Testis (tissue), 3 donors: Measurements from ENCODE around the gene PHF21A. TPM values are rescaled to one million over a fixed set of nuclear protein-coding genes. Genes with fewer than 3 reads are reported as not detected.
A peak's percentile ranks its signal among the peaks of the same experiment; 100 is the strongest.

Experiments
- DNase-seq: peaks from one replicate; pipeline ENCODE4 v3.0.0-alpha.2; 2019
- H3K27ac ChIP-seq, 2 donors: fragments of 200-600 bp; sonication (generic); one replicate each; pipeline ENCODE4 v1.5.1; 2019
- H3K27me3 ChIP-seq: fragments of 200-600 bp; sonication (generic); one replicate; pipeline ENCODE4 v1.5.1; 2019
- H3K36me3 ChIP-seq: fragments of 200-600 bp; sonication (generic); one replicate; pipeline ENCODE4 v1.5.1; 2017; ENCODE audit warnings: low read depth; ENCODE audit errors: missing control alignments
- H3K4me1 ChIP-seq: fragments of 200-600 bp; sonication (generic); one replicate; pipeline ENCODE4 v1.5.1; 2019
- H3K4me3 ChIP-seq, 2 donors: fragments of 200-600 bp; sonication (generic); one replicate each; pipeline ENCODE4 v1.5.1; 2017 to 2019
- H3K9me3 ChIP-seq: fragments of 200-600 bp; sonication (generic); one replicate; pipeline ENCODE4 v1.5.1; 2017
- CTCF ChIP-seq, 3 experiments: fragments of 450-650 bp in 2 of 3; fragments of 200-600 bp in 1 of 3; sonication (generic) in 1 of 3; IDR thresholded peaks; one replicate each; pipeline ENCODE4 v1.5.1; 2016 to 2019; ENCODE audit warnings: antibody characterized with exemption in 3 of 3, mild to moderate bottlenecking in 2 of 3, moderate library complexity in 1 of 3
- POLR2A ChIP-seq: fragments of 450-650 bp; IDR thresholded peaks from one replicate; pipeline ENCODE4 v1.6.1; 2017; ENCODE audit warnings: antibody characterized with exemption, mild to moderate bottlenecking, moderate library complexity
- WGBS, 2 donors: methylation state at CpG; one replicate each; pipeline ENCODE4 v1.1.5; 2018; 5-methylcytosine and 5-hydroxymethylcytosine counted together
- intact Hi-C: fragments of 100-400 bp; cut with DNase I; formaldehyde crosslinking; loops from one replicate; pipeline ENCODE4 v1.15.1; 2023; ENCODE audit warnings: low total_unique reads
- polyA plus RNA-seq: library from polyadenylated mRNA; stranded (reverse); fragments of 350-450 nt; fragmentation: Illumina TruSeq; extraction: RNeasy Lipid Tissue Mini Kit (QIAGEN cat#74804); gene quantifications from one replicate; pipeline ENCODE4 v1.2.3, GENCODE V29; 2014; ENCODE audit warnings: low read depth, low replicate concordance; ENCODE audit not compliant: insufficient read depth
- total RNA-seq, 2 donors: library from RNA; depleted of rRNA; stranded (reverse); fragments of >200 nt; gene quantifications; one replicate each; pipeline ENCODE4 v1.2.3, GENCODE V29; 2016

The PHF21A gene
- total and polyA plus RNA-seq, 3 donors from 2014 or later, result 53.5 to 83.2 (median 56.6) TPM

GRCh38 chr11:45885921-45886721 lies 235.1 kb downstream of the PHF21A start:
- TF ChIP-seq CTCF (IDR thresholded peaks at IDR 0.05), result no peak
- TF ChIP-seq POLR2A, result no peak
- H3K9me3 ChIP-seq, result no peaks in the 10 kb centered on the region
- 16 to 21% methylated on average over 16 to 43 of the region's 43 CpGs for WGBS, 2 donors
- intact Hi-C loops, result no loop called here
- no peak overlapping the region for H3K27ac ChIP-seq
- H3K36me3 ChIP-seq, result no peaks in the 10 kb centered on the region
- no peaks in the 10 kb centered on the region for H3K4me1 ChIP-seq
- no peak for DNase-seq
- H3K27me3 ChIP-seq, result no peaks in the 10 kb centered on the region
- H3K4me3 ChIP-seq, result peak overlapping the region; percentile 54 to 62

DNA sequence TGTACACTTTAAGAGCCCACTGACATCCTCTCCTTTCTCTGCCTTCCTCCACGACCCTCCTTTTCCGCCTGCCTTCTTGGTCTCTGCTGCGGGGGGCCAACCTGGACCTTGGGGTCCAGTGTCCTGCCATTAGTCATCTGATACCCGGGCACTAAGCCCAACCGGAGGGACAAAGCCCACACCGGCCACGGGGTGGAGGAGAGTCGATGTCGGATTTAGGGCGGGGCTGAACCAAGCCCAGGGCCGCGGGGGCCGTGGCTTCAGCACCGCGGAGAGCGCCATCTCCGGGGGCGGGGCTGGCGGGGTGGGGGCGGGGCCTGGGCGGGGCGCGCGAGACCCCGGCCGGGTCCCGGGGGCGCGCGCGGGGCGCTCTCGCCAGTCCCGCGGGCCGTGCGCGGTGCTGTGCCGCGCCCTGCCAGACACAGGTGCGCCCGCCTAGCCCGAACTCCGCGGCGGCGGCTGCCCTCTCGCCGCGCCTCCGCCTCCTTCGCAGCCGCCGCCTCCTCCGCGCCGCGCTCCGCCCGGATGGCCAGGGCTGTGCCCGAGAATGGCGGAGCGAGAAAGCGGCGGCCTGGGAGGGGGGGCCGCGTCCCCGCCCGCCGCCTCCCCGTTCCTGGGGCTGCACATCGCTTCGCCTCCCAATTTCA lies 235.9 kb downstream of the PHF21A start, which contains the start of gene MAPK8IP1:
Gene MAPK8IP1 (plus strand): TSS at position 378 of the 647 bp plus-strand sequence. CDS start 170 bp downstream, at position 548.
- Histone ChIP-seq H3K27ac (no peak within 1 kb of the TSS), H3K4me1 (no peaks in the 10 kb centered on the region), H3K9me3 (no peaks in the 10 kb centered on the region), H3K4me3 (peak within 1 kb of the TSS; percentile 54 to 62), H3K36me3 (no peaks in the 10 kb centered on the region), H3K27me3 (no peaks in the 10 kb centered on the region)
- TF ChIP-seq POLR2A (no peak), CTCF (IDR thresholded peaks at IDR 0.05) (no peak)
- 5 to 7% methylated on average over 3 to 26 of the region's 73 CpGs for WGBS, 2 donors
- peak; percentile 65 for DNase-seq
- intact Hi-C loops, result no loop called here

GRCh38 chr11:45884596-45885185 lies 236.6 kb downstream of the PHF21A start:
- no peak for TF ChIP-seq CTCF (IDR thresholded peaks at IDR 0.05)
- no peak for TF ChIP-seq POLR2A
- Histone ChIP-seq H3K4me1 (no peaks in the 10 kb centered on the region), H3K4me3 (no peak overlapping the region), H3K9me3 (no peaks in the 10 kb centered on the region), H3K27me3 (no peaks in the 10 kb centered on the region), H3K27ac (no peak overlapping the region), H3K36me3 (no peaks in the 10 kb centered on the region)
- 80 to 85% methylated on average over 10 of the region's 10 CpGs for WGBS, 2 donors
- DNase-seq, result no peak
- intact Hi-C loops, result no loop called here

Other genes starting within 250 kb of the PHF21A start
- 10 to 100 TPM; 54.5 to 57.5 TPM for gene MAPK8IP1, start 235.8 kb downstream of the PHF21A start, total RNA-seq
- 62.9 TPM for gene MAPK8IP1, start 235.8 kb downstream of the PHF21A start, polyA plus RNA-seq
- gene FREY1, start 214.2 kb downstream of the PHF21A start, total RNA-seq, result 10 to 100 TPM; 19.2 to 22.7 TPM
- gene FREY1, start 214.2 kb downstream of the PHF21A start, polyA plus RNA-seq, result 59.2 TPM
- 10 to 100 TPM; 40.2 to 42.0 TPM for gene PEX16, start 203.6 kb downstream of the PHF21A start, total RNA-seq
- 41.4 TPM for gene PEX16, start 203.6 kb downstream of the PHF21A start, polyA plus RNA-seq
- 1 to 10 TPM; 2.1 to 3.4 TPM for gene LARGE2, start 198.8 kb downstream of the PHF21A start, total RNA-seq
- gene LARGE2, start 198.8 kb downstream of the PHF21A start, polyA plus RNA-seq, result 4.7 TPM
- 1 to 10 TPM; 5.2 to 8.1 TPM for gene CREB3L1, start 156.2 kb upstream of the PHF21A start, total RNA-seq
- 19.2 TPM for gene CREB3L1, start 156.2 kb upstream of the PHF21A start, polyA plus RNA-seq
- 100 to 1,000 TPM in 1 of 2 donors, 10 to 100 TPM in 1; 67.2 to 104 TPM for gene DGKZ, start 226.0 kb upstream of the PHF21A start, total RNA-seq
- 33.8 TPM for gene DGKZ, start 226.0 kb upstream of the PHF21A start, polyA plus RNA-seq